Activated T-cell treated with anti-CD3 and anti-CD28 coated beads, Interleukin-2, amount 50 U/mL, for 48 hours (primary cell): Measurements from ENCODE around the gene MGLL.

Experiments
- DNase-seq, 2 experiments: peaks; one replicate each; pipeline ENCODE4 v3.0.0-alpha.2; 2020

MGLL gene

DNA sequence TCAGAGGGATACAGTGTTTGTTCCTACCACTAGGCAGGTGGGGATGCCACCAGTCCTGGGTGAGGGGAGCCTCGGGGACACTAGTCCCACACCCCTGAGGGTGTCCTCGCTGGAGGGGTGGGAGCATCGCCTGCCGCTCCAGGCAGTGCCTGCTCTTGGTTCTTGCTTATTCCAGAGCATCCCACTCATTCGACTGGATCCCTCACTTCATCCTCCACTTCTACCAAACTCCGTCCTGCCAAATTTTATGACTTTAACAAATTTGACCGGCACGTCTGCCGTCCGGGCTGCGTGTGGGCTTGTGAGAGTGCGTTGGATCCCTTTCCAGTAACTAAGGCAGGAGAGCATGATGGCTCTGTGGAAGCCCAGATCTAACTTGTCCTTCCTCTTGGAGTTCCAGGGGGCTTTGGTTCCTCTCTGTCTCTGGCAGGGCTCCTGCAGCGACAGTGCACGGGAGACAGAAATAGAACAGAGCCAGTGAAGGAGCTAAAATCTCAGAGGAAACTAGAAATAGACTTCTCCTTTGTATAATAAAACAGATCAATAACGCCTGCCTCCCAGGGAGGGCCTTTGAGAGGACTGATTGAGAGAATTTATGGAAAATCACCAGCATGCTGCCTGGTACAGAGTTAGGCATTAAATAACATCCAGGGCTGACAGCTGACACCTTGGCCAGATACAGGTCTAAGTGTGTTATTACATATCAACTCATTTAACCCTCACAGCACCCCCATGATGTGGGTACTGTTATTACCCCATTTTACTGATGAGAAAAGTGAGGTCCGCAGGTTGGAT is 34.5 kb downstream of the MGLL start:
- no peak for DNase-seq

GRCh38 chr3:127787071-127787490 is 35.2 kb downstream of the MGLL start:
- no peak for DNase-seq

- DNase-seq = no peak
These were observed 35.8 kb downstream of the MGLL start for GRCh38 chr3:127786353-127787070.

DNA sequence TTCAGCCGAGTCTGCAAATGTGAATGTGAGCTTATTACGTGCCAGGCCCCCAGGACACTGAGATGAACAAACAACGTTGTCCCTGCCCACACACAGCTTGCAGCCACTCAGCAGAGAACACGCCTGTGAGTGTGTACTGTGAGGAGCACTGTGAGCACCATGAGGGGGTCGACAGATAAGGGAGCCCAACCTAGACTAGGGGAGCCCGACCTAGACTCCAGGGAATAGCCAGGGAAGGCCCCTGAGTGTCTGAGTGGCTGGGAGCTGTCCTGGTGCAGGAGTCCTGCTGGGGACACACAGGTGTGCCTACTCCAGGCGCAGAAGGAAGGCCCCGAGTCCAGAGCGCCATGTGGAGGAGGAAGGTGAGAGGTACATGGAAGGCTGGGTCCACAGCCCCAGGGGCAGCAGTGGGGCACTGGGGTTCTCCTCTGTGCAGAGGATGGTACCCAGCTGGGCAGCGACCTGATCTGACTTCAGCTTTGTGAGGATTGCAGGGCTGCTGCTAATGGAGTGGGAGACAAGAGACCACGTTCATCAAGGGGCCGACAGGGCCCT is 36.5 kb downstream of the MGLL start:
- no peak for DNase-seq

DNA sequence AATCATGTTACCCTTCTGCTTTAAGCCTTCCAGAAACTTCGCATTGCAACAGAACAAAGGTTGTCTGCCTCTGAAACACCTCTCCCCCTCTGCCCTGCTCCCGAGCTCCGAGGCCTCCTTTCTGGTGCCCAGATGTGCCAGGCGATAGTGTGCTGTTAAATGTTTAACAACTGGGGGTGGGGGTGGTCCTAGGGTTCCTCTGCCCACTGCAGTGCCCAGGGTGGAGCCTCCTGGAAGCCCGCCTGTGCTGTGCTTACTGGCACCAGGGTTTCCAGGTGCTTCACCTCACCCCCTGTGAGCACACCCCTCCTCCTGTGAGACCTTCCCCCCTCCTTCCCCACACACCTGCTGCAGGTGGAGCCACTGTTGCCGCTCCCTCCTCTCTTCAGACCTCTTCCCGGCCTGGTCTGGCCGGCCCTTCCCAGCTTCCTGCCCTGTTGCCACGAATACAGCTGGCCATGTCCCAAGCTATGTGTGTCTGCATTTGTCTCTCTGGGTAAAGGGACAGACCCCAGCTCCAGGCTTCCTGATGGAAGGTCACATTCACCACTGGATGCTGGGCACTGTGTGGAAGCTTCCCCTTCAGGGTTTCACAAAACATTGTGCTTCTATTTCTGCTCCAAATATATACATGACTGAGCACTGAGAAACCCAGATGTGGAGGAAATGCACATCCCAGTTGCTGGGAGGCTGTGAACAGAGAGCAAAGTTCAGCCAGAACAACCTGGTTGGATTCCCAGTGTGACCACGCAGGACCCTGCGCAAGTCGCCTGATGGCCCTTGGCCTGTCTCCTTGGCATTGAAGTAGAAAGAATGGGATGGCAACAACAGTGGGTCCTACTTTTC is 37.2 kb downstream of the MGLL start:
- DNase-seq = no peak

- no peak for DNase-seq
These were observed 38.0 kb downstream of the MGLL start for GRCh38 chr3:127784283-127784682.

DNA sequence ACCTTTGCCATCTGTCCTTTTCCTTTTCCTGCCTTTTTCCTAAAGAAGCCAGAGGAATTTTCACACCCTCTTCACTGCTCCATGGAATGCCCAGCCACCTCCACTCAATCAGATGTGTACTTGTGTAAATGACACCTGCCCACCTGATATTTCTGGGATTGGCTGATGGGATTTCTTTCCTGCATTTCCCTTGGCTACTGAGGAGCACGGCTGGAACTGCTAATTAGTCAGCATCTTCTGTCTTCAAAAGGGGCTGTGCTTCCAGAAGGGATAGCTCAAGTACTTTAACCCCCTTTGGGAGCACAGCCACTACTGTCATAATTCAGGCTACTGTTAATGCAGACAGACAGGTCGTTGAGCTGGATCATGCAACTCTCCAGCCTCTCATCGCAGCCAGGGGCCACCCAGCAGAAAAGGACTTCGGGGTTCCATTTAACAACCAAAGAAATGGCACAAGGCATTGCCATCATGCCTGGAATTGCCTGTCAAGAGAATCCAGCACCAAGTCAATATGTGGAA is 38.6 kb downstream of the MGLL start:
- DNase-seq = no peak

GRCh38 chr3:127783166-127783565 is 39.1 kb downstream of the MGLL start:
- no peak for DNase-seq

- DNase-seq = no peak
These were observed 40.8 kb downstream of the MGLL start for GRCh38 chr3:127781411-127782001.

DNA sequence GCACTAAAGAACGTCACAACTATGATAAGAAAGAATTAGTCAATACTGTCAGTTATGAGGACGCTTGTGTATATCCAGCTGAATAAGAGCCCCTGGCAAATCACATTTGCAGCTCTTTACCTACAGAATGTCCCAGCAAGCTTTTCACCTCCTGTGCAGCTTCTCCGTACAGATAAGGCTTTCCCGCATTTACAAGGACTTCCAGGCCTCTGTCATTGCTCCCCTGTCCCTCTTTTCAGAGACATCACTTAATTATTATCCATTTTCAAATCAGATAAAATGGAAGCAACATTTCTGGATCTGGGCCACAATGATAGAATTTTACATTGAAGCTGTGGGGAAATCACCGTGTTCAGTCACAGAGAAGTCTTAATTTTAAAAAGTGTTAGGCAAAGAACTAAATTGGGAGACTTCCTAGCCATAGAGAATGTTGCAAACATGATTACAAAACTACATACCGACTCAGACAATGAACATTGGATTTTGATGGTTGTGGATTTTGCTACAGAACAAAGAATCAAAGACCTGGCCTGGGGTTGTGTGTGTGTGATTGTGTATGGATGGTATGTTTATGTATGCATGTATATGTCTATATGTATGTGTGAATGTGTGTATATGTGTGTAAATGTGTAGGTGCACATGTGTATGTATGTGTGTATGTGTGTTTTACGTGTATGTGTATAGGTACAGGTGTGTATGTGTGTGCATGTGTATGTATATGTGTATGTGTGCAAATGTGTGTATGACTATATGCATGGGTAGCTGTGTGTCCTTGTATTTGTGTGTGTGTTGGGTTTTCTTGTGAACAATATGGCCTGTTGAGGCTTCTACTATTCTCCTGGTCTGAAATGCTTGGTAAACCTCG is 41.5 kb downstream of the MGLL start:
- no peak for DNase-seq

DNA sequence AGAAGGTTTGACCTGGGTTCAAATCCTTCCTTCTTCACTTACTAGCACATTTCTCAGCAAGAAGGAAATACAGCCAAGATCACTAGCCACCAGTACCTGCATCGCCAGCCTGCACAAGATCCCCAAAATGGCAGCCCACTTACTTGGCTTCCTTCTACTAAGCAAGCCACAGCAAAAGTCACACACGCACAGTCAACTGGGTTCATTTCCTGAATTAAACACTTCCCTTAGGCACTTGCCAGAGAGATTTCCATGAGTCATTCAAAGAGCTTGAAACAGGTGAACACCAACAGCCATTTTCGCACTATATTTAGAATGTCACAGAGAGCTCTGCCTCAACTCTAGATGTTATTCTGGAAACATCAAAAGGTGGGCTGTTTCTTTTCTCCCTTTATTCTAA is 42.6 kb downstream of the MGLL start:
- no peak for DNase-seq

DNA sequence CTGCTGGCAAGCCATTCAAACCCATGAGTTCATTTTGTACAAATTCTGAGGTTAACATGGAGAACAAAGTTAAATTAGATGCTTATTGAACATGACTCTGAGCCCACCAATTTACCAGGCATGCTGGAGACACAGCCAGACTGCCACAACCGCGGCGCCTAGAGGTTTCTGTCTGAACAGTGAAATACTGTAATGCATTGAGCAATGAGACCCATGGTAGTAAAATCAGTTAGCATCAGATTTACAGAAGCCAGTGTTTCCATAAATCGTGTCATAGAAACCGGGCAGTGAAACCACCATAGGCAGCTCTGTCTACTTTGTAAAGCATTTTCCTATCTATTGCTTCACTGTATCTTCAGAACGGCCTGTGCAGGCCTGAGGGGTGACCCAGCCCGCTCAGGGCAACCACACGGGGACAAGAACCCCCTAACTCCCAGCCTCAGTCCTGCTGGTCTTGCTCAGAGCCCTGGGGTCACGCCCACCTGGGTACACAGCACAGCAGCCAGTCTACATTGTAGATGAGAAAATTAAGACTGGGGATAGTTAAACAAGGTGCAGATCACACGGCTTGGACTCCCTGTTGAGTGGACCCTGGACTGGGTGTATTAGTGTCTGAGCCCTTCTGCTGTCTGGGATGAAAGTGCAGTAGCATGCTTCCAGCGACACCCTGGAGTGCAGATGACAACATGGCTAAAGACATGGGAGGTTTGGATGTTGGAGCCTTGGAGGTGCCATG is 44.2 kb downstream of the MGLL start:
- DNase-seq = no peak

- DNase-seq = no peak
These were observed 45.0 kb downstream of the MGLL start for GRCh38 chr3:127777332-127777731.

GRCh38 chr3:127776347-127776746 is 46.0 kb downstream of the MGLL start:
- no peak for DNase-seq

GRCh38 chr3:127775398-127776109 is 46.8 kb downstream of the MGLL start:
- no peak for DNase-seq

DNA sequence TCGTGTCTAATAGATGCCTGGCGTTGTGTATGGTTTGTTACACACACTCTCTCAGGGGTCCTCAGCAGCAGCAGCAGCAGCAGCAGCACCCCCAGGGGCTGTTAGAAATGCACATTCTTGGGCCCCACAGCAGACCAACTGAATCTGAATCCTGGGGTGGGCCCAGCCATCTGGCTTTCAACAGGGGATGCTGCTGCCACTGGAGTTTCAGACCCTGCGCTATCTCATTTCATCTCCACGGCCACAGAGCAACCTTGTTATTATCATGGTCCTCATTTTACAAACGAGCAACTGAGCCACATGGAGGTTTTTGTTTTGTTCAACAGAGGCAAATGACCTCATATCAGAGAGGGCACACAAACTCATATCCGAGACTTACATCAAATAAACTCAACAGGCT is 47.7 kb downstream of the MGLL start:
- DNase-seq = no peak

- no peak for DNase-seq
These were observed 48.4 kb downstream of the MGLL start for GRCh38 chr3:127773752-127774395.

DNA sequence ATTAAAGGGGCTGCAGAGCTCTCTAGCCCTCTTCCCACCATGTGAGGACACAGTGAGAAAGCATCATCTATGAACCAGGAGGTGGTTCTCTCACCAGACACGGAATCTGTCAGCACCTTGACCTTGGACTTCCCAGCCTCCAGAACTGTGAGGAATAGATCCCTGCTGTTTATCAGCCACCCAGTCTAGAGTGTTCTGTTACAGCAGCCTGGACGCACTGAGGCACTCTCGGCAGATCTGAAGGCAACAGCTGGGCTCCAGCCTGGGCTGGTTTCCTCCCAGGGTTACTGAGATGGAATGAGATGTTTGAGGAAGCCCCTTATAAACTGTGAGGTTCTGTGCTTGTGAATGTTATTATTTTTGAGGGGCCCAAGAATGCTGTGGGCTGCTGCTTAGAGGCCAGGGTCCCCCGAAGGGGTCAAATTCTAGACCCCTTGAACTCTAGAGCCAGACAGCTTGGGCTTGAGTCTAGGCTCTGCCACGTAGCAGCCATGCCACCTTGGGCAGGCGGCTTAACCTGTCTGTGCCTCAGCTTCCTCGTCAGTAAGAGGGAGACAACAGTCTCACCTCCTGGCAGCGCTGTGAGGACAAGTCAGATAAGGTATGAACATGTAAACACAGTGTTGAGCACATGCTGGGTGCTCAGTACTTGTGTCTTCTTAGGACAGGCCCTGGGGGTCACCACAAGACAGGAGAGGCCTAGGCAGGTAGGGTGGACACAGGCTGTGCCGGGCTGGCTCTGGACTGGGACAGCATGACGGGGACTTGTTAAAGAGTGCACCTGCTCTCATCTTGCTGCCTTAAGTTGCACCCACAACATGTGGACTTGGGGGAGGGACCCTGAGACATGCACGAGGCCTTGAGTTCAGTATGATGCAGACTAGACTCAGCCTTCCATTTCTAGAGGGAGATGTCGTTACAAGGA is 49.2 kb downstream of the MGLL start:
- DNase-seq = no peak
